ENCODE measurements around the gene BTBD2.

BTBD2 gene

GRCh38 chr19:1936916-1937610 is 78.5 kb downstream of the BTBD2 start:
- no peak overlapping the region for H3K27ac ChIP-seq (ENCODE audit: low read length)
- H3K27me3 ChIP-seq (ENCODE audit: control insufficient read depth, insufficient read depth, low read length): no peaks in the 10 kb centered on the region
- WGBS (ENCODE audit: insufficient coverage, insufficient read length): no CpG with 5 or more reads among the region's 24 CpGs
- H3K4me3 ChIP-seq (ENCODE audit: low read length): no peak overlapping the region
- DNase-seq (ENCODE audit: low read depth, low spot score): no peak
- H3K9me3 ChIP-seq (ENCODE audit: control insufficient read depth, insufficient read depth, low read length): no peaks in the 10 kb centered on the region
- H3K36me3 ChIP-seq (ENCODE audit: control insufficient read depth, insufficient read depth, low read length): no peaks in the 10 kb centered on the region
- no peaks in the 10 kb centered on the region for H3K4me1 ChIP-seq (ENCODE audit: control insufficient read depth, insufficient read depth, low read length)

- H3K27ac ChIP-seq (ENCODE audit: low read length): no peak overlapping the region
- H3K36me3 ChIP-seq (ENCODE audit: control insufficient read depth, insufficient read depth, low read length): no peaks in the 10 kb centered on the region
- H3K4me3 ChIP-seq (ENCODE audit: low read length): no peak overlapping the region
- H3K27me3 ChIP-seq (ENCODE audit: control insufficient read depth, insufficient read depth, low read length): no peaks in the 10 kb centered on the region
- DNase-seq (ENCODE audit: low read depth, low spot score): no peak
- WGBS (ENCODE audit: insufficient coverage, insufficient read length): no CpG with 5 or more reads among the region's 3 CpGs
- no peaks in the 10 kb centered on the region for H3K4me1 ChIP-seq (ENCODE audit: control insufficient read depth, insufficient read depth, low read length)
- no peaks in the 10 kb centered on the region for H3K9me3 ChIP-seq (ENCODE audit: control insufficient read depth, insufficient read depth, low read length)
These were observed 79.1 kb downstream of the BTBD2 start for GRCh38 chr19:1936430-1936829.

GRCh38 chr19:1935484-1936208 is 79.9 kb downstream of the BTBD2 start:
- Histone ChIP-seq H3K27ac (ENCODE audit: low read length) (no peak overlapping the region), H3K4me1 (ENCODE audit: control insufficient read depth, insufficient read depth, low read length) (no peaks in the 10 kb centered on the region), H3K4me3 (ENCODE audit: low read length) (no peak overlapping the region), H3K27me3 (ENCODE audit: control insufficient read depth, insufficient read depth, low read length) (no peaks in the 10 kb centered on the region), H3K9me3 (ENCODE audit: control insufficient read depth, insufficient read depth, low read length) (no peaks in the 10 kb centered on the region), H3K36me3 (ENCODE audit: control insufficient read depth, insufficient read depth, low read length) (no peaks in the 10 kb centered on the region)
- DNase-seq (ENCODE audit: low read depth, low spot score): no peak
- no CpG with 5 or more reads among the region's 11 CpGs for WGBS (ENCODE audit: insufficient coverage, insufficient read length)

All from iPS DF 6.9 (cell line).